NB4 (cell line): Measurements from ENCODE around the gene GRAMD2A.
A peak's percentile ranks its signal among the peaks of the same experiment; 100 is the strongest.

Source experiments
- DNase-seq: peaks from one replicate; pipeline ENCODE4 v3.0.0; 2010; ENCODE audit warnings: low read depth
- H3K4me3 ChIP-seq: one replicate; pipeline ENCODE4 v1.5.1; 2011; ENCODE audit warnings: mild to moderate bottlenecking, low read depth, low read length, moderate library complexity
- MAX ChIP-seq: IDR thresholded peaks from 2 replicates; pipeline ENCODE4 v1.6.1; 2011; ENCODE audit warnings: low read depth, low read length
- MYC ChIP-seq: IDR thresholded peaks from 2 replicates; pipeline ENCODE4 v1.6.1; 2011; ENCODE audit warnings: low read depth, low read length
- POLR2A ChIP-seq: IDR thresholded peaks from 2 replicates; pipeline ENCODE4 v1.6.1; 2011; ENCODE audit warnings: mild to moderate bottlenecking; ENCODE audit not compliant: insufficient read length; ENCODE audit errors: extremely low read depth
- TF ChIP-seq, protein P1 (sequence below): IDR thresholded peaks from one replicate; pipeline ENCODE4 v1.5.1; 2012; ENCODE audit warnings: low read depth, low read length

GRAMD2A gene

DNA sequence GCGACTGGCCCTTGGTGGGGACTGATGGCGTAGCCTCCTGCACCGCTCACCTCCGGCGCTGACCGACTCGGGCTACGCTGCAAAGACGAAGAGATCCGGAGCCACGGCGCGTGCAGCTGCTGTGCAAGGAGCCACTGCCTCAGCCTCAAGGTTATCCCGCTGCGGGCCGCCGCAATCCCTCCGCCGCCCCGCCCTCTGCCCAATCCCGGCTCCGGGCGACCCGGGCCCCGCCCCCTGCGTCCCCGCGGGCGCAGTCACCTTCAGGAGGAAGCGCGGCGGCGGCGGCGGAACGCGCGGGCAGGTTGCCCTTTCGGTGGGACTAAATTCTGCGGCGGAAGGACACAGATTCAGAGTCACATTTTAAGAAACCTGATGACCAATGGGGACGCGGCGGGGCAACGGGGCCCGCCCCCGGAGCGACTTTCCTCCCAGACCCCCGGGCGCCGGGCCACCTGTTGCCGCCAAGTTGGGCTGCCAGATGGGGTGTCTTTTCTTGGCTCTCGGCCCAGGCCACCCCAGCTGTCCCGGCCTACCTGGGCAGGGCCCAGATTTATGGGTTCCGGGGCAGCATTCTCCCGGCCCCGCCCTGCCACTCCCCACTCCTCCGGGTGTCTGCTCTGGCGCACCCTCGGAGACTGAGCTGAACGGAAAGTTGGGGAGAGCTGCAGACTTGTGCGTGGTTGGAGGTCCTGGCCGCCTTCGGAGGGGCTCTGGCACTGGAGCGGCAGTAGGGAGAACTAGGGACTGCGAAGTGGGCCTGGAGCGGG, 33.7 kb upstream of the GRAMD2A start, which contains the start of gene PKM:
Gene PKM, minus strand, starts transcription at position 125 of the 767 bp plus-strand sequence. CDS start 12,093 bp downstream, outside the sequence.
- TF ChIP-seq POLR2A (peak; percentile 93), MYC (peak; percentile 40; the same call in 1 of the 2 replicates), MAX (peak; percentile 60)
- TF ChIP-seq, protein P1, sequence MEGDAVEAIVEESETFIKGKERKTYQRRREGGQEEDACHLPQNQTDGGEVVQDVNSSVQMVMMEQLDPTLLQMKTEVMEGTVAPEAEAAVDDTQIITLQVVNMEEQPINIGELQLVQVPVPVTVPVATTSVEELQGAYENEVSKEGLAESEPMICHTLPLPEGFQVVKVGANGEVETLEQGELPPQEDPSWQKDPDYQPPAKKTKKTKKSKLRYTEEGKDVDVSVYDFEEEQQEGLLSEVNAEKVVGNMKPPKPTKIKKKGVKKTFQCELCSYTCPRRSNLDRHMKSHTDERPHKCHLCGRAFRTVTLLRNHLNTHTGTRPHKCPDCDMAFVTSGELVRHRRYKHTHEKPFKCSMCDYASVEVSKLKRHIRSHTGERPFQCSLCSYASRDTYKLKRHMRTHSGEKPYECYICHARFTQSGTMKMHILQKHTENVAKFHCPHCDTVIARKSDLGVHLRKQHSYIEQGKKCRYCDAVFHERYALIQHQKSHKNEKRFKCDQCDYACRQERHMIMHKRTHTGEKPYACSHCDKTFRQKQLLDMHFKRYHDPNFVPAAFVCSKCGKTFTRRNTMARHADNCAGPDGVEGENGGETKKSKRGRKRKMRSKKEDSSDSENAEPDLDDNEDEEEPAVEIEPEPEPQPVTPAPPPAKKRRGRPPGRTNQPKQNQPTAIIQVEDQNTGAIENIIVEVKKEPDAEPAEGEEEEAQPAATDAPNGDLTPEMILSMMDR, result no peak
- peak; percentile 98 for DNase-seq
- peak within 1 kb of the TSS; percentile 83 for H3K4me3 ChIP-seq

DNA sequence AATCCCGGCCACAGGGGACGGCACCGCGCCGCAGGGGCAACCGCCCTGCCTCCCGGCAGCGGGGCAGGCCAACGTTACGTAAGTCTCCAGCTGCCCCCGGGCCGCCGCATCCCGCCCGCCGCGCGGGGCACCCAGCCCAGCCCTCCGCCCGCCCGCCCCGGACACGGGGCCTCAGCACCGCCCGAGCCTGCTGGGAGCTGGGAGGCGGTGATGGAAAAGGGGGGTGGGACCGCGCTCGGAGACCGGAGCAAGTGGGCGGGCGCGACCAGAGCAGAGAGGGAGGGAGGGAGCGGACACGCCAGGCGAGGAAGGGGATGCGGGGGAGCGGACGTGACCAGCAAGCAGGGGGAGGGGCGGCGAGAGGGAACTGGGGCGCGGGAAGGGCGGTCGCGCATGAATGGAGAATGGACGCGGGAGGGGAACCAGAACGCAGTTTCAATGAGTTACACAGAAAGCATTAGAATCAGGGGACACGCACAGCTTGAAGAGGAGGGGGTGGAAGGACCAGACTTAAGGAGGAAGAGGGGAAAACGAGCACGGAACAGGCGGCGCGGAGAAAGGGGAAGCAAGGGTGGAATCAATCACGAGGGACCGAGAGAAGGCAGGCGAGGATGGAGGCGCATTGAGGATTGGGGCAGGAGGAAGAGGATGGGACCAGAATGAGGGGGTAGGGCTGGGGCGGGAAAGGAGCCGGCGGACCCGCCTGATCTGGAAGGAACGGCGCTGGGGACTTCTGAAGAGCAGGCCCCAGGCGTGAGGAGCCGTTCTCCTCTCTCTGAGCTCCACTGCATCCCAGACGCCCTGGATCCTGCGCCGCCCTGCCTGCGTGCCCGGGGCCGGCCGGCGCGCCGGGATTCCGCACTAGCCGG, 32.8 kb upstream of the GRAMD2A start:
- peak; percentile 70 for TF ChIP-seq MYC
- TF ChIP-seq, protein P1, result no peak
- TF ChIP-seq POLR2A, result peak; percentile 26
- TF ChIP-seq MAX, result peak; percentile 36; the same call in 1 of the 2 replicates
- peak; percentile 92 for DNase-seq
- peak overlapping the region; percentile 83 for H3K4me3 ChIP-seq

DNA sequence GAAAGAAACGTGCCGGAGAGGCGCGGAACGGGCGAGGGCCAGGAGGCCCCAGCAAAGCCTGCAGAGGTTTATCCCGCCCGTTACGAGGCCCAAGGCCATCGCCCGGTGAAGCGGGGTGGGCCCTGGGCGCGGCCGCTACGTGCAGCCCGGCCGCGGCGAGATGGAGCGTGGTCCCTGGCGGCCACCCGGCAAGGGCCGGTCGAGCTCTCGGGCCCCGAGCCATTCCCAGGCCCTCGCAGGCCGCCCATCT, 32.3 kb upstream of the GRAMD2A start:
- TF ChIP-seq, protein P1, result no peak
- TF ChIP-seq MAX (no peak), MYC (no peak), POLR2A (no peak)

DNA sequence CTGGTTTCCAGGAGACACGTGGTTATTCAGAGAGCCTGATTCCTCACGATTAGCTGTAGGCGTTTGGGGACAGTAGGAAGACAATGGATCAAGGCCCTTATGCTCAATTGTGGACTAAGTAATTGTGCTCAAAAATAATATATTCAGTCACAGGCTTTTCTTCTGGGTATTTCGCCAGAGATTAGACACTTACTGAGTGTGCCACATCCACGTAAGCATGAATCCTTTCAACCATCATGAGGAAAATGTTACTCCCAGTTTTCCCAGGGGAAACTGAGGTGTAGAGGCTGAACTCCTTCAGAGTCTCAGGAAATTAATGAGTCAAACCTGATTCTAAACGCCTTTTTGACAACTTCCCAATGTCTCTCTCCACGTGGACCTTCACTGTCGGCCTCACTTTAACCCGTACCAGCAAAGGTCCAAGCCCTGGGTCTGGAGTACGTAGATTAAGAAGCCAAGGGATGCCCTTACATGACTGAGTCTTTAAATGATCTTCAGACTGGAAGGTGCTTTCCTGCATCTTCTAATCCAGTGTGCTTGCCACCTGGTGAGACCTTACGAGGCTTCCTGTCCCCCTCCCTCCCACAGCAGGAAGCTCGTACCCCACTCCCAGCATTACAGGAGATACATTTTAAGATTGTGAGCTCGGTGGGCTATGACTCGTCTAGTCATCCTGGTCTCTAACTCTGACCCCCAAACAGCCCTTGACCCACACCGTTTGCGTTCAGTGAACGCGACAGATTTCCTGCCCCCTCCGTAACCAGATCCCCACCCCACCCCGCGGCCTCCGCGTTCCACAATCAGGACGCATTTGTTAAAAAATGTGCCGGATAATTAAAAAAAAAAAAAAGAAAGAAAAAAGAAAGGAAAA, 31.7 kb upstream of the GRAMD2A start:
- TF ChIP-seq POLR2A (no peak), MYC (0 out of 2 replicates have a peak, but pooled peaks have one; percentile 20), MAX (peak; percentile 81)
- DNase-seq, result peak; percentile 37
- H3K4me3 ChIP-seq, result peak overlapping the region; percentile 83

More for the DNA sequence above, 32.3 kb upstream of the GRAMD2A start:
- no peak for DNase-seq
- H3K4me3 ChIP-seq, result peak overlapping the region; percentile 83

DNA sequence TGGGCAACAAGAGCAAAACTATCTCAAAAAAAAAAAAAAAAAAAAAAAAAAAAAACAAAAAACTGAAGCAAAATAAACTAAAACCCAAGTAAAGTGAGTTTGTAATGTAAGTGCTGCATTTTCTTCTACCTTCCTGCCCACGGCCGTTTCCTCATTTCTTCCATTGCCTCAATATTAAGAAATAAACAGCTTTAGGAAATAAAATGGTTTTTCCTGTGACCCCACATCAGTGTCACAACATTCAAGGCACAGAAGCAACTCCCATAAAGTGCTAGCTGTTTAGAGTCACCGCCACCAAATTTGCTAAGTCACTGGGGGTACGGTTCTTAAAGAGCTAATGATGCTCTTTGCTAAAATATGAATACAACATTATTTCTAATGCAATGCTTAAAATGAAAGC, 30.1 kb upstream of the GRAMD2A start:
- DNase-seq, result peak; percentile 66
- TF ChIP-seq POLR2A (no peak), MYC (no peak), MAX (no peak)
- TF ChIP-seq, protein P1, result no peak
- peak overlapping the region; percentile 66 for H3K4me3 ChIP-seq
